ENCODE results near the gene RGS2. TPM values are rescaled to one million over a fixed set of nuclear protein-coding genes. Genes with fewer than 3 reads are reported as not detected.

RGS2 gene
- total and polyA plus RNA-seq, 2 experiments from 2014 or later, result 0.43 to 2.2 TPM

DNA sequence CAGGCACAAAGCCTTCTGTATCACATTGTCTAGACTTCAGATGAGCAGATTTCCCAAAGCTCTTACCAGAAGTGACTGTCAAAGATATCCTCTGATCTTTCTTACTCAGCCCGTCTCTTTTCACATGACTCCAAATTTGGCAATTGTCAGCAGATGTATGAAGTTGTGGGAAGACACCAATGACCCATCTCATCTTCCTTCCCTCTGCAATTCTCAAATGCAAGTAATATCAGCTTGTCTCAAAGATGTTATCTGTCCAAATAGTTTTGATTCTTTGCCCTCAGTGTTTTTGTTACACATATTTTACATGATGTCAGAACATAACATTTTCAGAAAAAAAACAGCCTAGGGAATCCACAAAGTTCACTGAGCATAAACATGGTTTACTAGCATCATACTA, 45.1 kb upstream of the RGS2 start:
- Histone ChIP-seq H3K4me2 (ENCODE audit: unreplicated experiment) (peak overlapping the region; percentile 7), H3K36me3 (ENCODE audit: low read depth) (no peaks in the 10 kb centered on the region), H3F3A (ENCODE audit: insufficient read depth) (peaks cover 29% of the 10 kb centered on the region), H3K9me2 (ENCODE audit: insufficient read depth) (no peaks in the 10 kb centered on the region), H3K9ac (no peak overlapping the region), H3K4me1 (ENCODE audit: insufficient read depth) (peaks cover 25% of the 10 kb centered on the region), H4K20me1 (ENCODE audit: insufficient read depth) (no peaks in the 10 kb centered on the region), H3K79me2 (ENCODE audit: insufficient read depth) (no peaks in the 10 kb centered on the region), H3K27me3 (replicated peaks; ENCODE audit: insufficient read depth) (no peaks in the 10 kb centered on the region), H3K4me3 (no peak overlapping the region), H2AFZ (no peak overlapping the region), H3K9me3 (ENCODE audit: low read depth) (no peaks in the 10 kb centered on the region), H3K27ac (peak overlapping the region; percentile 19)
- 11% methylated on average over 1 of the region's 1 CpG for WGBS, 2 experiments (ENCODE audit: low coverage in 1 of 2, low lambda C conversion rate in 2 of 2, missing lambda C conversion rate in 2 of 2)
- peak; percentile 54 for DNase-seq
- in situ Hi-C loops (cut with MboI), result no loop called here
- TF ChIP-seq EZH2 (IDR thresholded peaks at IDR 0.05; ENCODE audit: insufficient read depth, poor library complexity, severe bottlenecking) (no peak), EZH2phosphoT487 (IDR thresholded peaks at IDR 0.05; ENCODE audit: insufficient read depth, low read depth) (no peak)

DNA sequence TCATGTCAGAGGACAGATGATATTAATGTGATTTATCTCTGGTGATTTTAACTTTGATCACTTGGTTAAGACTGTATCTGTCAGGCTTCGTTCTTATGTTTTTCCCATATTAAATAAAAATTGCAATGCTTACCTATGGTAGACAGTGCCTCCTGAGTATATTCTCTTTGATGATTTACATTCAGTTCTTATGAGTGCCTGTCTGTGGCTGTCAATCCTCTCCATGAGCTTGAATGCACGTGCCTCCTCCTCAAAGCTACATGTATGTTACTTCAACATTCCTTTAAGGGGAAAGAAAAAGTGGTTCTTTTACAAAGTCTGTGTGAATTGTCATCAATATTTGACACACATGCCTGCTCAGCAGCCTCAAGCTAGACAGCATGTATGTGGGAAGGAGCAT, 44.2 kb upstream of the RGS2 start:
- Histone ChIP-seq H3K79me2 (ENCODE audit: insufficient read depth) (no peaks in the 10 kb centered on the region), H3K4me1 (ENCODE audit: insufficient read depth) (peaks cover 25% of the 10 kb centered on the region), H3K9me2 (ENCODE audit: insufficient read depth) (no peaks in the 10 kb centered on the region), H3K9ac (no peak overlapping the region), H3K4me2 (ENCODE audit: unreplicated experiment) (no peak overlapping the region), H3F3A (ENCODE audit: insufficient read depth) (peaks cover 29% of the 10 kb centered on the region), H3K27me3 (replicated peaks; ENCODE audit: insufficient read depth) (no peaks in the 10 kb centered on the region), H3K27ac (no peak overlapping the region), H3K4me3 (no peak overlapping the region), H4K20me1 (ENCODE audit: insufficient read depth) (no peaks in the 10 kb centered on the region), H3K9me3 (ENCODE audit: low read depth) (no peaks in the 10 kb centered on the region), H3K36me3 (ENCODE audit: low read depth) (no peaks in the 10 kb centered on the region), H2AFZ (no peak overlapping the region)
- TF ChIP-seq EZH2 (IDR thresholded peaks at IDR 0.05; ENCODE audit: insufficient read depth, poor library complexity, severe bottlenecking) (no peak), EZH2phosphoT487 (IDR thresholded peaks at IDR 0.05; ENCODE audit: insufficient read depth, low read depth) (no peak)
- 60 to 66% methylated on average over 2 of the region's 2 CpGs for WGBS, 2 experiments (ENCODE audit: low coverage in 1 of 2, low lambda C conversion rate in 2 of 2, missing lambda C conversion rate in 2 of 2)
- no peak for DNase-seq
- in situ Hi-C loops (cut with MboI), result no loop called here

DNA sequence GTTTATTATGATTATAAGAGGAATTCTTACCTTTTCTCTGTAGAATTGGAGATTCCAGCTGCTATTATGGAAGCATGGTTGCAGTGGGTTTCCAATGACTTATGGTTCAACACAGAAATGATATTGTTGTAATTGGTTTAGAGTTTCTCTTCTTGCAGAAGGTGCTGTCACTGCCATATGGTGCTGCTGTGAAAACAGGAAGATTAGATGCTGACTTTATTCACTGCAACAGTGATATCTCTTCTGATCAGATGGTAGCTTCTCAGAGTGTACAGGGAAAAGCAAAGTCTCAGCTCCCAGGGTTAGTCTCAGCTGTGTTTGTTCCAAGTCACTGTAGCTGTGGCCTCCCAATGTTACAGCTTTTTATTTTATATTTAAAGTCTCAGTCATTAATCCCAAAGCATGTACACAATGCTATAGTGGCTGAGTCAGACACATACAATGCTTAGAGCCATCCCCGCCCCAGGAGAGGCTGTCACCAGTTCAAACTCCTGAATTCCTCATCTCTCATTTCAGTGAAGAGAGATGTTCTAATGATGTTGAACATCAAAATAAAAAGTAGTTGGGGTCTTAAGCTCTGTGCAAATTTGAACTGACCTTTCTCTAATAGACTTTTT, 42.7 kb upstream of the RGS2 start:
- TF ChIP-seq EZH2phosphoT487 (IDR thresholded peaks at IDR 0.05; ENCODE audit: insufficient read depth, low read depth), result no peak
- no peak for TF ChIP-seq EZH2 (IDR thresholded peaks at IDR 0.05; ENCODE audit: insufficient read depth, poor library complexity, severe bottlenecking)
- Histone ChIP-seq H3F3A (ENCODE audit: insufficient read depth) (peaks cover 29% of the 10 kb centered on the region), H3K27me3 (replicated peaks; ENCODE audit: insufficient read depth) (no peaks in the 10 kb centered on the region), H3K4me3 (no peak overlapping the region), H3K4me1 (ENCODE audit: insufficient read depth) (peaks cover 25% of the 10 kb centered on the region), H3K27ac (no peak overlapping the region), H3K9me3 (ENCODE audit: low read depth) (no peaks in the 10 kb centered on the region), H3K36me3 (ENCODE audit: low read depth) (no peaks in the 10 kb centered on the region), H3K4me2 (ENCODE audit: unreplicated experiment) (no peak overlapping the region), H3K79me2 (ENCODE audit: insufficient read depth) (no peaks in the 10 kb centered on the region), H4K20me1 (ENCODE audit: insufficient read depth) (no peaks in the 10 kb centered on the region), H3K9me2 (ENCODE audit: insufficient read depth) (no peaks in the 10 kb centered on the region), H2AFZ (no peak overlapping the region), H3K9ac (no peak overlapping the region)
- 81 to 95% methylated on average over 1 of the region's 1 CpG for WGBS, 2 experiments (ENCODE audit: low coverage in 1 of 2, low lambda C conversion rate in 2 of 2, missing lambda C conversion rate in 2 of 2)
- peak; percentile 57 for DNase-seq
- in situ Hi-C loops (cut with MboI), result no loop called here

DNA sequence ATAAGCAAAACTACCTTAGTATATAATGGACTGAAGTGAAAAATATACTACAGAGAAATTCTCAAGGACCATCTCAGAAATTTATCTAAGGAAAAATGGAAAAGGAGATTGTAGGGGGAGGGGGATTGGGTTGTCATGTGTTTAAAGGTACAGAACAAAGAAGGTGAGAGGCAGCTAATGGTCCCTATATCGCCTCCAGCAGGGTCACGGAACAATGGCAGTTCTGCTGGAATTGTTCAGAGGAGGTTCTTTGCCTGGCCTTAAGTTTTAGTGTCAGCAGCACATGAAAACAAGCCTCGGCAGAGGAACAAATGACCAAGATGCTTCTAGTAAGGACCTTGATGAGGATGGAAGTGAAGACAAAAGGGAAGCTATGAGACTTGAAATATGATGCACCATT, 42.0 kb upstream of the RGS2 start:
- Histone ChIP-seq H4K20me1 (ENCODE audit: insufficient read depth) (no peaks in the 10 kb centered on the region), H3K27ac (no peak overlapping the region), H3K4me1 (ENCODE audit: insufficient read depth) (peaks cover 25% of the 10 kb centered on the region), H3K9me3 (ENCODE audit: low read depth) (no peaks in the 10 kb centered on the region), H3K79me2 (ENCODE audit: insufficient read depth) (no peaks in the 10 kb centered on the region), H3K27me3 (replicated peaks; ENCODE audit: insufficient read depth) (no peaks in the 10 kb centered on the region), H3F3A (ENCODE audit: insufficient read depth) (peaks cover 29% of the 10 kb centered on the region), H3K9ac (no peak overlapping the region), H3K36me3 (ENCODE audit: low read depth) (no peaks in the 10 kb centered on the region), H3K4me2 (ENCODE audit: unreplicated experiment) (no peak overlapping the region), H2AFZ (no peak overlapping the region), H3K9me2 (ENCODE audit: insufficient read depth) (no peaks in the 10 kb centered on the region), H3K4me3 (no peak overlapping the region)
- no peak for DNase-seq
- TF ChIP-seq EZH2phosphoT487 (IDR thresholded peaks at IDR 0.05; ENCODE audit: insufficient read depth, low read depth) (no peak), EZH2 (IDR thresholded peaks at IDR 0.05; ENCODE audit: insufficient read depth, poor library complexity, severe bottlenecking) (no peak)
- in situ Hi-C loops (cut with MboI), result no loop called here
- 66 to 72% methylated on average over 3 of the region's 3 CpGs for WGBS, 2 experiments (ENCODE audit: low coverage in 1 of 2, low lambda C conversion rate in 2 of 2, missing lambda C conversion rate in 2 of 2)

Measured in GM23248 (cell line).